ENCODE data around the gene PAFAH1B1. TPM values are rescaled to one million over a fixed set of nuclear protein-coding genes. Genes with fewer than 3 reads are reported as not detected.

PAFAH1B1 gene
- total RNA-seq, 1 experiment from 2014 or later = 210 TPM

DNA sequence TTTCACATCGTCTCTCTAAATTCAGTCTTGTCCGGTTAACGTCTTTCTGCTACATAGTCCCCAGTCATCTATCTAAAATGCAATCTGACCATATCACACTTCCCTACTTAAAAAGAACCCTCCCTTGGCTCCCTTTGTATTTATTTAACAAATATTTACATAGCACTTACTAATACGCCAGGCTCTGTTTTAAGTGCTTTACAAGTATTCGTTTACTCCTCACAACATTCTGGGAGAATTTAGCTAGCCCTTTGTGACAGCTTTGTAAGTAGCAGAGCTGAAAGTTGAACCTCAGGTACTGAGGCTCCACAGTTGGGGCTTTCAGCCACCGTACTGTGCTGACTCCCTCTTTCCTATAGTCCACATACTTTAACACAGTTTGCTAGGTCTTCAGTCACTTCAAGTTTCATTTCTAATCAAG lies 9.2 kb downstream of the PAFAH1B1 start:
- TF ChIP-seq EZH2 (IDR thresholded peaks at IDR 0.05; ENCODE audit: borderline replicate concordance, low read depth, low read length, poor library complexity, severe bottlenecking) = no peak
- TF ChIP-seq, protein P1, sequence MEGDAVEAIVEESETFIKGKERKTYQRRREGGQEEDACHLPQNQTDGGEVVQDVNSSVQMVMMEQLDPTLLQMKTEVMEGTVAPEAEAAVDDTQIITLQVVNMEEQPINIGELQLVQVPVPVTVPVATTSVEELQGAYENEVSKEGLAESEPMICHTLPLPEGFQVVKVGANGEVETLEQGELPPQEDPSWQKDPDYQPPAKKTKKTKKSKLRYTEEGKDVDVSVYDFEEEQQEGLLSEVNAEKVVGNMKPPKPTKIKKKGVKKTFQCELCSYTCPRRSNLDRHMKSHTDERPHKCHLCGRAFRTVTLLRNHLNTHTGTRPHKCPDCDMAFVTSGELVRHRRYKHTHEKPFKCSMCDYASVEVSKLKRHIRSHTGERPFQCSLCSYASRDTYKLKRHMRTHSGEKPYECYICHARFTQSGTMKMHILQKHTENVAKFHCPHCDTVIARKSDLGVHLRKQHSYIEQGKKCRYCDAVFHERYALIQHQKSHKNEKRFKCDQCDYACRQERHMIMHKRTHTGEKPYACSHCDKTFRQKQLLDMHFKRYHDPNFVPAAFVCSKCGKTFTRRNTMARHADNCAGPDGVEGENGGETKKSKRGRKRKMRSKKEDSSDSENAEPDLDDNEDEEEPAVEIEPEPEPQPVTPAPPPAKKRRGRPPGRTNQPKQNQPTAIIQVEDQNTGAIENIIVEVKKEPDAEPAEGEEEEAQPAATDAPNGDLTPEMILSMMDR (conservative IDR thresholded peaks at IDR 0.05; ENCODE audit: low read depth, low read length) = no peak
- no peaks in the 10 kb centered on the region for H3K27me3 ChIP-seq (replicated peaks; ENCODE audit: insufficient read depth, low read depth, low read length, poor library complexity)
- ChIA-PET CTCF (no interaction called here), POLR2A (ENCODE audit: low non-redundant PET) (no interaction called here)
- H3K4me3 ChIP-seq (ENCODE audit: low read depth, low read length, poor library complexity, severe bottlenecking) = no peak overlapping the region
- H3K36me3 ChIP-seq (ENCODE audit: insufficient read depth, low read length, poor library complexity, severe bottlenecking) = no peaks in the 10 kb centered on the region
- DNase-seq (ENCODE audit: low spot score) = no peak
- peaks cover 8% of the 10 kb centered on the region for H3K4me1 ChIP-seq (ENCODE audit: insufficient read depth, low read length, poor library complexity, severe bottlenecking)
- BruUV-seq (replicated peaks) = no TSS peak
- H3K27ac ChIP-seq (ENCODE audit: low read depth, low read length, poor library complexity, severe bottlenecking) = no peak overlapping the region
- intact Hi-C loops (cut with micrococcal nuclease; ENCODE audit: unreplicated experiment) = no loop called here
- no peaks in the 10 kb centered on the region for H3K9me3 ChIP-seq (ENCODE audit: low read depth, low read length, poor library complexity, severe bottlenecking)

DNA sequence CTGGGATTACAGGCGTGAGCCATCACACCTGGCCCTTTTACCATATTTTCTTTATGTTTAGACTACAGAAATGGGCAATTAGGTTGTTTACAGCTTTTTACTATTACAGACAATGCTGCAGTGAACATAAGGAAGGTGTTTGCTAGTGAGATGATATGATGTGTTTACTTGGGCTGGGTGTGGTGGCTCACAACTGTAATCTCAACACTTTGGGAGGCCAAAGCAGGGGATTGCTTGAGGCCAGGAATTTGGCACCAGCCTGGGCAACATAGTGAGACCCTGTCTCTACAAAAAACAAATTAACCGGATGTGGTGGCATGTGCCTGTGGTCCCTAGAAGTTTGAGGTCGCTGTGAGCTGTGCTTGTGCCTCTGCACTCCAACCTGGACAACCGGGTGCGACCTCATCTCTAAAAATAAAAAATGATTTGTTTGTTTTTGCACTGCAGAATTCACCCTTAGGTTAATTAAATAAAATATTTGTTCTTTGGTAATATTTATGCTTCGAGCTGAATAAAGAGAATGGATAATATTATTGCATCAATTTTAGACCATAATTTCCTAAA lies 15.0 kb downstream of the PAFAH1B1 start:
- intact Hi-C loops (cut with micrococcal nuclease; ENCODE audit: unreplicated experiment) = no loop called here

DNA sequence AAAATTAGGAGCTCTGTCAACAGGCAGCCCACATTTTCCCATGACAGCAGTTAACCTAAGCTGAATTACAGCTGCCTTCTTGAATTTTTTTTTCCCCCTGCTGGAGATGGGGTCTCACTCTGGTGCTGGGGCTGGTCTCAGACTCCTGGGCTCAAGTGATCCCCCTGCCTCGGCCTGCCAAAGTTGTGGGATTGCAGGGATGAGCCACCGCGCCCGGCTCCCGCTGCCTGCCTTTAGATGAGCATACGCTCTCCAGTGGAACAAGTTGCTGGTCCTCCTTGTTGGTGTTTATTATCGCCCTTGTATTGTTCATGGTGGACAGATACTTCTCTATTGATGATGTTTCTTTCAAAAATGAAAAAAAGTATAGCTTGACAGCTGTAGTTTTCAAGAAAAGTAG lies 15.6 kb downstream of the PAFAH1B1 start:
- no peak for TF ChIP-seq EZH2 (IDR thresholded peaks at IDR 0.05; ENCODE audit: borderline replicate concordance, low read depth, low read length, poor library complexity, severe bottlenecking)
- TF ChIP-seq, protein P1 (conservative IDR thresholded peaks at IDR 0.05; ENCODE audit: low read depth, low read length) = no peak
- POLR2A ChIA-PET (ENCODE audit: low non-redundant PET) = no interaction called here
- no peak for DNase-seq (ENCODE audit: low spot score)

More for the DNA sequence above, 15.0 kb downstream of the PAFAH1B1 start:
- Histone ChIP-seq H3K4me1 (ENCODE audit: insufficient read depth, low read length, poor library complexity, severe bottlenecking) (peaks cover 12% of the 10 kb centered on the region), H3K36me3 (ENCODE audit: insufficient read depth, low read length, poor library complexity, severe bottlenecking) (no peaks in the 10 kb centered on the region), H3K27ac (ENCODE audit: low read depth, low read length, poor library complexity, severe bottlenecking) (no peak overlapping the region), H3K4me3 (ENCODE audit: low read depth, low read length, poor library complexity, severe bottlenecking) (no peak overlapping the region), H3K27me3 (replicated peaks; ENCODE audit: insufficient read depth, low read depth, low read length, poor library complexity) (no peaks in the 10 kb centered on the region), H3K9me3 (ENCODE audit: low read depth, low read length, poor library complexity, severe bottlenecking) (no peaks in the 10 kb centered on the region)
- POLR2A ChIA-PET (ENCODE audit: low non-redundant PET) = no interaction called here
- DNase-seq (ENCODE audit: low spot score) = no peak
- no TSS peak for BruUV-seq (replicated peaks)
- CTCF ChIA-PET = no interaction called here
- TF ChIP-seq, protein P1 (conservative IDR thresholded peaks at IDR 0.05; ENCODE audit: low read depth, low read length) = no peak
- no peak for TF ChIP-seq EZH2 (IDR thresholded peaks at IDR 0.05; ENCODE audit: borderline replicate concordance, low read depth, low read length, poor library complexity, severe bottlenecking)

More for the DNA sequence above, 15.6 kb downstream of the PAFAH1B1 start:
- CTCF ChIA-PET = no interaction called here
- H3K27me3 ChIP-seq (replicated peaks; ENCODE audit: insufficient read depth, low read depth, low read length, poor library complexity) = no peaks in the 10 kb centered on the region
- no TSS peak for BruUV-seq (replicated peaks)
- no peak overlapping the region for H3K27ac ChIP-seq (ENCODE audit: low read depth, low read length, poor library complexity, severe bottlenecking)
- H3K4me1 ChIP-seq (ENCODE audit: insufficient read depth, low read length, poor library complexity, severe bottlenecking) = peaks cover 12% of the 10 kb centered on the region
- H3K9me3 ChIP-seq (ENCODE audit: low read depth, low read length, poor library complexity, severe bottlenecking) = no peaks in the 10 kb centered on the region
- intact Hi-C loops (cut with micrococcal nuclease; ENCODE audit: unreplicated experiment) = no loop called here
- no peaks in the 10 kb centered on the region for H3K36me3 ChIP-seq (ENCODE audit: insufficient read depth, low read length, poor library complexity, severe bottlenecking)
- H3K4me3 ChIP-seq (ENCODE audit: low read depth, low read length, poor library complexity, severe bottlenecking) = no peak overlapping the region

Measured in A673 (cell line).